IMR-90 (cell line): ENCODE data around the gene DENND1A. TPM values are rescaled to one million over a fixed set of nuclear protein-coding genes. Genes with fewer than 3 reads are reported as not detected.

Experiments
- ATAC-seq: fragments of 200-7000 bp; cut with Tn5 transposase; 2 replicates; pipeline ENCODE4 v1.9.1; 2020; ENCODE audit warnings: low read depth, mild to moderate bottlenecking, moderate library complexity
- BruUV-seq: library from RNA; stranded (reverse); fragments of 400-500 nt; replicated peaks from 2 replicates; lab custom pipeline; 2021; lab: Mats Ljungman, UMichigan
- CTCF ChIA-PET: fragments of 300-600 bp; formaldehyde crosslinking; extraction: SDS; loops from one replicate; lab custom pipeline; 2021; ENCODE audit warnings: antibody characterized with exemption; lab: Yijun Ruan, JAX
- POLR2A ChIA-PET: fragments of 300-600 bp; sonication (Branson Sonifier 250); formaldehyde crosslinking; loops from one replicate; lab custom pipeline; 2022; ENCODE audit warnings: antibody characterized with exemption; ENCODE audit not compliant: unreplicated experiment; lab: Charles Lee
- DNase-seq: peaks from one replicate; pipeline ENCODE4 v3.0.0; 2013
- H2AFZ ChIP-seq: replicated peaks from 2 replicates; pipeline ENCODE3; 2013; ENCODE audit warnings: low read length, mild to moderate bottlenecking; ENCODE audit not compliant: poor library complexity
- H2AK5ac ChIP-seq: 2 replicates; pipeline ENCODE4 v1.6.1; 2013; ENCODE audit warnings: low read depth, low read length, inconsistent platforms
- H2AK9ac ChIP-seq: replicated peaks from 2 replicates; pipeline ENCODE3; 2013; ENCODE audit warnings: mild to moderate bottlenecking, low read depth, low read length, moderate library complexity; ENCODE audit not compliant: poor library complexity
- H2BK120ac ChIP-seq: 2 replicates; pipeline ENCODE4 v1.6.1; 2013; ENCODE audit warnings: low read depth, low read length, inconsistent platforms
- H2BK15ac ChIP-seq: 3 replicates; pipeline ENCODE4 v1.6.1; 2013; ENCODE audit warnings: low read depth, low read length, inconsistent platforms
- H2BK20ac ChIP-seq: 2 replicates; pipeline ENCODE4 v1.6.1; 2013; ENCODE audit warnings: low read depth, mild to moderate bottlenecking, inconsistent platforms, low read length, moderate library complexity
- H2BK5ac ChIP-seq: 2 replicates; pipeline ENCODE4 v1.6.1; 2013; ENCODE audit warnings: mild to moderate bottlenecking, low read depth, low read length, inconsistent platforms; ENCODE audit not compliant: poor library complexity, severe bottlenecking
- H3K14ac ChIP-seq: replicated peaks from 2 replicates; pipeline ENCODE4 v1.6.1; 2013; ENCODE audit warnings: low read depth, low read length, inconsistent platforms
- H3K18ac ChIP-seq: 2 replicates; pipeline ENCODE4 v1.6.1; 2013; ENCODE audit warnings: low read depth, low read length, control low read depth
- H3K23ac ChIP-seq: 2 replicates; pipeline ENCODE4 v1.6.1; 2013; ENCODE audit warnings: low read depth, low read length, inconsistent platforms
- H3K27ac ChIP-seq: 2 replicates; pipeline ENCODE4 v1.5.1; 2013; ENCODE audit warnings: mild to moderate bottlenecking, control low read depth, low read length; ENCODE audit not compliant: insufficient read depth
- H3K27me3 ChIP-seq: 2 replicates; pipeline ENCODE4 v1.6.1; 2013; ENCODE audit warnings: low read length; ENCODE audit not compliant: control insufficient read depth, insufficient read depth
- H3K36me3 ChIP-seq: 2 replicates; pipeline ENCODE4 v1.6.1; 2013; ENCODE audit warnings: low read length, mixed read lengths; ENCODE audit not compliant: control insufficient read depth, insufficient read depth
- H3K4ac ChIP-seq: 2 replicates; pipeline ENCODE4 v1.6.1; 2013; ENCODE audit warnings: low read depth, low read length, inconsistent platforms
- H3K4me1 ChIP-seq: 2 replicates; pipeline ENCODE4 v1.6.1; 2013; ENCODE audit warnings: low read length, mixed read lengths; ENCODE audit not compliant: control insufficient read depth, insufficient read depth
- H3K4me2 ChIP-seq: 2 replicates; pipeline ENCODE4 v1.6.1; 2013; ENCODE audit warnings: low read depth, mild to moderate bottlenecking, control low read depth, low read length, moderate library complexity
- H3K4me3 ChIP-seq: 2 replicates; pipeline ENCODE4 v1.5.1; 2013; ENCODE audit warnings: low read depth, mild to moderate bottlenecking, control low read depth, low read length, moderate library complexity; ENCODE audit not compliant: insufficient read depth
- H3K56ac ChIP-seq: 2 replicates; pipeline ENCODE4 v1.6.1; 2013; ENCODE audit warnings: low read length, inconsistent platforms; ENCODE audit not compliant: insufficient read depth; ENCODE audit errors: extremely low read depth
- H3K79me1 ChIP-seq, 2 experiments: 2 replicates each; pipeline ENCODE4 v1.6.1; 2013; ENCODE audit warnings: low read length in 2 of 2, inconsistent platforms in 1 of 2, low read depth in 1 of 2
- H3K9ac ChIP-seq: 2 replicates; pipeline ENCODE4 v1.6.1; 2013; ENCODE audit warnings: low read depth, low read length, control low read depth
- H3K9me1 ChIP-seq: 2 replicates; pipeline ENCODE4 v1.6.1; 2013; ENCODE audit warnings: low read length, inconsistent platforms; ENCODE audit not compliant: insufficient read depth
- H3K9me3 ChIP-seq: 2 replicates; pipeline ENCODE4 v1.6.1; 2013; ENCODE audit warnings: low read length; ENCODE audit not compliant: control insufficient read depth, insufficient read depth
- H4K20me1 ChIP-seq: 2 replicates; pipeline ENCODE4 v1.6.1; 2013; ENCODE audit warnings: low read length, inconsistent platforms; ENCODE audit not compliant: insufficient read depth
- H4K5ac ChIP-seq: 2 replicates; pipeline ENCODE4 v1.6.1; 2013; ENCODE audit warnings: mild to moderate bottlenecking, low read depth, low read length, control low read depth
- H4K8ac ChIP-seq, 2 experiments: 2 replicates each; pipeline ENCODE4 v1.6.1; 2013; ENCODE audit warnings: low read depth in 2 of 2, low read length in 2 of 2, control low read depth in 1 of 2, inconsistent platforms in 1 of 2
- H4K91ac ChIP-seq: 2 replicates; pipeline ENCODE4 v1.6.1; 2013; ENCODE audit warnings: low read depth, low read length, inconsistent platforms; ENCODE audit not compliant: insufficient read depth
- CTCF ChIP-seq: conservative IDR thresholded peaks from 2 replicates; pipeline ENCODE4 v1.5.1; 2012; ENCODE audit warnings: mild to moderate bottlenecking, low read depth, low read length, improper control_type of control experiment
- ELK1 ChIP-seq: fragments of 150-350 bp; IDR thresholded peaks from 2 replicates; pipeline ENCODE4 v1.6.1; 2016; ENCODE audit warnings: low read depth, mild to moderate bottlenecking, low read length, moderate library complexity, borderline replicate concordance
- FOS ChIP-seq: fragments of 150-350 bp; IDR thresholded peaks from 2 replicates; pipeline ENCODE4 v1.6.1; 2016; ENCODE audit warnings: low read depth, low read length
- MAFK ChIP-seq: IDR thresholded peaks from 2 replicates; pipeline ENCODE4 v1.6.1; 2012; ENCODE audit warnings: low read depth, low read length, improper control_type of control experiment
- MAZ ChIP-seq: IDR thresholded peaks from 2 replicates; pipeline ENCODE4 v1.6.1; 2012; ENCODE audit warnings: low read depth, mild to moderate bottlenecking, low read length, improper control_type of control experiment, moderate library complexity, borderline replicate concordance
- NFE2L2 ChIP-seq: fragments of 150-350 bp; IDR thresholded peaks from 2 replicates; pipeline ENCODE4 v1.6.1; 2016; ENCODE audit warnings: low read depth, mild to moderate bottlenecking, low read length
- RAD21 ChIP-seq: IDR thresholded peaks from 2 replicates; pipeline ENCODE4 v1.6.1; 2012; ENCODE audit warnings: low read length, improper control_type of control experiment
- RFX5 ChIP-seq: IDR thresholded peaks from 2 replicates; pipeline ENCODE4 v1.8.0; 2012; ENCODE audit warnings: low read depth, mild to moderate bottlenecking, low read length, moderate library complexity
- WGBS, 2 experiments: methylation state at CpG; one replicate each; pipeline versions ENCODE4 v1.1.5 to v1.1.7; 2013; ENCODE audit warnings: missing lambda C conversion rate in 2 of 2; ENCODE audit not compliant: insufficient read length in 1 of 2; ENCODE audit errors: extremely low coverage in 2 of 2; 5-methylcytosine and 5-hydroxymethylcytosine counted together
- dilution Hi-C: fragments of 300-500 bp; cut with HindIII; formaldehyde crosslinking; loops from one replicate; pipeline ENCODE4 v1.14.3; 2018; ENCODE audit warnings: low sequenced_read_pairs; ENCODE audit not compliant: unreplicated experiment
- in situ Hi-C: fragments of 300-500 bp; cut with MboI; formaldehyde crosslinking; loops from 3 replicates; pipeline ENCODE4 v1.14.3; 2019; ENCODE audit warnings: low sequenced_read_pairs, inconsistent platforms, mixed read lengths
- intact Hi-C: fragments of 100-400 bp; cut with micrococcal nuclease; formaldehyde crosslinking; loops from 2 replicates; pipeline ENCODE4 v1.10.0; 2022
- polyA plus RNA-seq, 3 experiments: library from polyadenylated mRNA; depleted of rRNA; stranded (reverse); fragments of >200 nt; gene quantifications; 2 replicates each; pipeline ENCODE4 v1.2.3, GENCODE V29; 2012; ENCODE audit warnings: low replicate concordance in 1 of 3
- total RNA-seq: library from RNA; depleted of rRNA; stranded (reverse); fragments of >200 nt; gene quantifications from 2 replicates; pipeline ENCODE4 v1.2.3, GENCODE V29; 2012

Gene DENND1A
- total and polyA plus RNA-seq, 2 of the 4 experiments (the other 2 are of a cell fraction): 21.4 to 27.6 TPM

- H3K14ac ChIP-seq: no peak overlapping the region
- no CpG with 5 or more reads among the region's 6 CpGs for WGBS, 2 experiments
- DNase-seq (no peak), ATAC-seq (no peak)
- H2AK9ac ChIP-seq: no peak overlapping the region
- H3K4ac ChIP-seq: no peak overlapping the region
- no peaks in the 10 kb centered on the region for H3K9me3 ChIP-seq
- H2BK5ac ChIP-seq: no peak overlapping the region
- no peak overlapping the region for H3K56ac ChIP-seq
- intact Hi-C loops: loop anchor here (10.0 kb wide), 1 partner anchor 229 kb away; no protein-coding TSS in a partner anchor
- no peak overlapping the region for H3K9ac ChIP-seq
- H3K36me3 ChIP-seq: no peaks in the 10 kb centered on the region
- TF ChIP-seq CTCF: no peak
- TF ChIP-seq RFX5: no peak
- no peak for TF ChIP-seq MAFK
- no peak for TF ChIP-seq FOS
- no peak for TF ChIP-seq RAD21
- TF ChIP-seq MAZ: no peak
- no peak for TF ChIP-seq ELK1
- no peak for TF ChIP-seq NFE2L2
- no peak overlapping the region for H2BK15ac ChIP-seq
- H4K8ac ChIP-seq: no peak overlapping the region
- H2AK5ac ChIP-seq: no peak overlapping the region
- in situ Hi-C loops: loop anchor here (10.0 kb wide), 1 partner anchor 909 kb away; no protein-coding TSS in a partner anchor
- H2BK20ac ChIP-seq: no peak overlapping the region
- dilution Hi-C loops: no loop called here
- ChIA-PET POLR2A (no interaction called here), CTCF (no interaction called here)
- no peaks in the 10 kb centered on the region; the same call in 1 of the 2 replicates for H3K4me1 ChIP-seq
- H3K79me1 ChIP-seq: no peaks in the 10 kb centered on the region
- H3K18ac ChIP-seq: no peak overlapping the region
- H3K9me1 ChIP-seq: peaks cover 5% of the 10 kb centered on the region
- no peak overlapping the region for H4K5ac ChIP-seq
- no TSS peak for BruUV-seq
- no peak overlapping the region for H3K23ac ChIP-seq
- no peaks in the 10 kb centered on the region for H3K27me3 ChIP-seq
- no peak overlapping the region for H3K27ac ChIP-seq
- no peaks in the 10 kb centered on the region for H4K20me1 ChIP-seq
- no peak overlapping the region for H3K4me2 ChIP-seq
- H2AFZ ChIP-seq: no peak overlapping the region
- no peak overlapping the region for H3K4me3 ChIP-seq
- no peak overlapping the region for H4K91ac ChIP-seq
- no peak overlapping the region for H2BK120ac ChIP-seq
These were observed 523.9 kb downstream of the DENND1A start for GRCh38 chr9:123406016-123406415.
